GM12865 (cell line): Measurements from ENCODE around the gene TSHZ2.
"Not testable (repeated sequence)": the region's sequence is repeated elsewhere in the genome, so short reads cannot be mapped to it uniquely, and the experiment has no call there.

Experiments
- DNase-seq: peaks from one replicate; pipeline ENCODE4 v3.0.0; 2010; ENCODE audit warnings: low read depth
- H3K4me3 ChIP-seq: 2 replicates; pipeline ENCODE4 v1.5.1; 2011; ENCODE audit warnings: mild to moderate bottlenecking, low read depth, low read length, control low read depth
- CTCF ChIP-seq: IDR thresholded peaks from 2 replicates; pipeline ENCODE4 v1.5.1; 2011; ENCODE audit warnings: low read length, control low read depth, low read depth, inconsistent platforms; ENCODE audit not compliant: insufficient read depth; ENCODE audit errors: missing control alignments

TSHZ2 gene

GRCh38 chr20:53355790-53356189, 383.6 kb downstream of the TSHZ2 start:
- DNase-seq = no peak
- no peak for TF ChIP-seq CTCF
- H3K4me3 ChIP-seq = no peak overlapping the region

GRCh38 chr20:53359425-53359824, 387.3 kb downstream of the TSHZ2 start:
- H3K4me3 ChIP-seq = no peak overlapping the region
- DNase-seq = no peak
- TF ChIP-seq CTCF = no peak

GRCh38 chr20:53360852-53361251, 388.7 kb downstream of the TSHZ2 start:
- H3K4me3 ChIP-seq = no peak overlapping the region
- TF ChIP-seq CTCF = no peak
- no peak for DNase-seq

- no peak overlapping the region for H3K4me3 ChIP-seq
- no peak for TF ChIP-seq CTCF
- no peak for DNase-seq
Observed at GRCh38 chr20:53362736-53363135, 390.6 kb downstream of the TSHZ2 start.

- H3K4me3 ChIP-seq = no peak overlapping the region
- DNase-seq = no peak
- no peak for TF ChIP-seq CTCF
Observed at GRCh38 chr20:53364646-53365045, 392.5 kb downstream of the TSHZ2 start.

- no peak for DNase-seq
- no peak overlapping the region for H3K4me3 ChIP-seq
- TF ChIP-seq CTCF = no peak
Observed at GRCh38 chr20:53365076-53365475, 392.9 kb downstream of the TSHZ2 start.

- no peak for DNase-seq
- no peak for TF ChIP-seq CTCF
- no peak overlapping the region for H3K4me3 ChIP-seq
Observed at GRCh38 chr20:53365539-53366075, 393.4 kb downstream of the TSHZ2 start.

GRCh38 chr20:53366928-53367327, 394.8 kb downstream of the TSHZ2 start:
- not testable (repeated sequence) for H3K4me3 ChIP-seq, DNase-seq
